ENCODE data around the gene STAT5B.
"Not testable (repeated sequence)": the region's sequence is repeated elsewhere in the genome, so short reads cannot be mapped to it uniquely, and the experiment has no call there.

STAT5B gene

DNA sequence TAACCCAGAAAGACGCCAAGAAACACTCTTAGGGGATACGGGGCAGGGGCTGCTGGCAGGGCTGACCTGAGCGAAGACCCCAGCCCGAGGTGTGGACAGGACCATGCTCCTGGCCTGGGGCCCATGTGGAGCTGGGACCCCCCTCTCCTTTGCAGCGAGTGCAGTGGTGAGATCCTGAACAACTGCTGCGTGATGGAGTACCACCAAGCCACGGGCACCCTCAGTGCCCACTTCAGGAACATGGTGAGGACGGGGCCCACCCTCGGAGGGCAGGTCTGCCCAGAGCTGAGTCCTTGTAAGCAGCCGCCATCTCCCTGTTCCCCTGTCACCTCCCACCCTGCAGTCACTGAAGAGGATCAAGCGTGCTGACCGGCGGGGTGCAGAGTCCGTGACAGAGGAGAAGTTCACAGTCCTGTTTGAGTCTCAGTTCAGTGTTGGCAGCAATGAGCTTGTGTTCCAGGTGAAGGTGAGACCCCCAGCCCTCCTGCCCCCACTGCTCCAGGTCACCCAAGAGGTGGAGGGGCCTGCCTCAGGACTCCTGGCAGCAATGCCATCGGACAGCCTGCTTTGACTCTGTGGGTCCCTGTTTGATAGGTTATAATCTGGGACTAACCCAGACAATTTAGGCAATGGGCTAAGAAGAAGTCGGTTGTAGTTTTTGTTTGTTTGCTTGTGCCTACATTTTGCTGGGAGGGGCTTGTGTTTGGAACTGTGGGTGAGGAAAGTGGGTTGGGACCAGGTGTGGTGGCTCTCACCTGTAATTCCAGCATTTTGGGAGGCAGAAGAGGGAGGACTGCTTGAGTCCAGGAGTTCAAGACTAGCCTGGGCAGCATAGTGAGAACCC lies 28.2 kb upstream of the STAT5B start:
- peaks cover 36% of the 10 kb centered on the region for H3K36me3 ChIP-seq (ENCODE audit: control insufficient read depth, insufficient read depth, low read length)
- H3K4me1 ChIP-seq (ENCODE audit: control insufficient read depth, insufficient read depth, low read length): no peaks in the 10 kb centered on the region
- no peak overlapping the region for H3K9ac ChIP-seq (ENCODE audit: low read length)
- H3K4me3 ChIP-seq (ENCODE audit: low read length): no peak overlapping the region
- no peak overlapping the region for H3K27ac ChIP-seq (ENCODE audit: low read depth, low read length)
- H3K27me3 ChIP-seq (ENCODE audit: control insufficient read depth, insufficient read depth, low read length): no peaks in the 10 kb centered on the region

DNA sequence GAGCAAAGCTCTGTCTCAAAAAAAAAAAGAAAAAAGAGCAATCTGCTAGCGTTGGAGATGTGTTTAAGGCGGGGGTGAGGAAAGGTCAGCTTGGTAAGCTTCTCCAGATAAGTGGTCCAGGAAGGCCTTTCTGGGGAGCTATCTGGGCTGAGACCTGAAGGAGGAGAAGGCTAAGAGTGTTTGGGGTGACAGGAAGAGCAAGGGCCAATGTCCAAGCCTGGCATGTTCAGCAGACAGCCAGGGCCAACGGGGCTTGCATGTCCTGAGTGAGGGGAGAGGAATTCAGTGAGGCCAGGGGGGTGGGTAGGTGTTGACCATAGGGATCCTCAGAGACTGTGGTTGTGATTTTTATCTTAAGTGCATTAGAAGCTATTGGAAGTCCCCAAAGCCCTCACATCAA lies 27.5 kb upstream of the STAT5B start:
- H3K36me3 ChIP-seq (ENCODE audit: control insufficient read depth, insufficient read depth, low read length): peaks cover 35% of the 10 kb centered on the region
- H3K27ac ChIP-seq (ENCODE audit: low read depth, low read length): no peak overlapping the region
- no peak overlapping the region for H3K9ac ChIP-seq (ENCODE audit: low read length)

DNA sequence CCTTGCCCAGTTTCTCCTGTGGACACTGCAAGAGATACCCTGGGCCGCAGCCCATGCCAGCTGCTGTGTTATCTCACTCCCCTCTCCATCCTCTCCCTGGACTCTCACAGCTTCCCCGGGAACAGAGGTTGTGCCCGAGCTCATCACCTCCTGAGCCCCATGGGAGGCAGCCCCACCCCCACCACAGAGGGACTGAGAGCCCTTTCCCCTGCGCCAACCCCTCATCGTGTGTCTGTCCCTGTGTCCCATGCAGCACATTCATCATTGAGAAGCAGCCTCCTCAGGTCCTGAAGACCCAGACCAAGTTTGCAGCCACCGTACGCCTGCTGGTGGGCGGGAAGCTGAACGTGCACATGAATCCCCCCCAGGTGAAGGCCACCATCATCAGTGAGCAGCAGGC lies 24.8 kb upstream of the STAT5B start:
- peaks cover 39% of the 10 kb centered on the region for H3K36me3 ChIP-seq (ENCODE audit: control insufficient read depth, insufficient read depth, low read length)
- H3K27ac ChIP-seq (ENCODE audit: low read depth, low read length): no peak overlapping the region
- no peak overlapping the region for H3K9ac ChIP-seq (ENCODE audit: low read length)
- no peaks in the 10 kb centered on the region for H3K27me3 ChIP-seq (ENCODE audit: control insufficient read depth, insufficient read depth, low read length)
- no peak overlapping the region for H3K4me3 ChIP-seq (ENCODE audit: low read length)
- H3K4me1 ChIP-seq (ENCODE audit: control insufficient read depth, insufficient read depth, low read length): no peaks in the 10 kb centered on the region

More for the DNA sequence above, 27.5 kb upstream of the STAT5B start:
- H3K4me3 ChIP-seq (ENCODE audit: low read length): no peak overlapping the region
- no peaks in the 10 kb centered on the region for H3K4me1 ChIP-seq (ENCODE audit: control insufficient read depth, insufficient read depth, low read length)
- no peaks in the 10 kb centered on the region for H3K27me3 ChIP-seq (ENCODE audit: control insufficient read depth, insufficient read depth, low read length)

DNA sequence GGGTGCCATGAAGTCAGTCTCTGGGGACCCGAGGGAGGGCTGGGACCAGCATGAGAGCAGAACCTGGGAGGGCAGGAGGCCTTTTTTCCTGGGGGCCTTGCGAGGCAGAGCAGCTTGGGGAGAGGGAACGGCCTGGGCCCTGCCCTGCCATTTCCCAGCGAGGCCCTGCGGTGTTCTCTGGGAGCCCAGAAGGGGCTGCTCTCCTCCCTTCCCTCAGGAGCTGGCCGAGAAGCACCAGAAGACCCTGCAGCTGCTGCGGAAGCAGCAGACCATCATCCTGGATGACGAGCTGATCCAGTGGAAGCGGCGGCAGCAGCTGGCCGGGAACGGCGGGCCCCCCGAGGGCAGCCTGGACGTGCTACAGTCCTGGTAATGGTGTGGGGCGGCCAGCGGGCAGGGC lies 23.7 kb upstream of the STAT5B start:
- H3K4me3 ChIP-seq (ENCODE audit: low read length); H3K4me1 ChIP-seq (ENCODE audit: control insufficient read depth, insufficient read depth, low read length); H3K27me3 ChIP-seq (ENCODE audit: control insufficient read depth, insufficient read depth, low read length); H3K9ac ChIP-seq (ENCODE audit: low read length); H3K27ac ChIP-seq (ENCODE audit: low read depth, low read length): not testable (repeated sequence)
- H3K36me3 ChIP-seq (ENCODE audit: control insufficient read depth, insufficient read depth, low read length): peaks cover 44% of the 10 kb centered on the region

DNA sequence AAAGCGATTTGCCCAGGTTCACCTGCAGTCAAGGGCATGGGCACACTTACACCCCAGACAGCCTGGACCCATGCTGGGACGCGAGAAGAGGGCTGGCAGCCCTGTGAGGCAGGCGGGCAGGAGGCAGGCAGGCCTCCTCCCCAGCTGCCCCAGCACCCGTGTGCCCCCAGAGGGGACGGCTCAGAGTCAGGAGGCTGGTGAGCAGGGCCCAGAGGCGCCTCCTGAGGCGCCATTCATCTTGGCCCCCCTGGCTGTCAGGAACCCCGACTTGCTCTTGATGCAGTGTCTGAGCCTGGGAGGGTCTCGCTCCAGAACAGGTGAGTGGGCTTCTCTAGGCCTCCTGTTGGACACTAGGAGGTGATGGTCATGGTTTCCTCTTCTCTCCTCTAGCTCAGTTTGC lies 23.2 kb upstream of the STAT5B start:
- not testable (repeated sequence) for H3K9ac ChIP-seq (ENCODE audit: low read length)

DNA sequence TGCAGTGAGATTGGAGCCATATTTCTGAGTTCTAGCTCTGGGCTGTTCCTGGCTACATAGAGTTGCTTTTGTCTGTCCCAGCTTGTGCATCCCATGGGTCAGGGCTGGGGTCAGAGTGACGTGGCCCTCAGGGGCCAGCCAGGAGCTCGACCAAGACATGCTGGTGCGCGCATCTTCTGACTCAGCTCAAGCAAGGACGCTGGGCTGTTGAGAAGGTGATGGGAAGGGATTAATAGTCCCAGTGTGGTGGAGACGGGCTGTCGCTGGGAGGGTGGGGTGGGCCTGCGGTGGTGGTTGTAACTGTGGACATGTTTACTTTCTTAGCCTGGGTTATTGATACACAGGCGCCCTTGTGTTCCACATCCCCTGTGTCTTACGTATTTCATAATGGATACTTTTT lies 21.6 kb upstream of the STAT5B start:
- peaks cover 31% of the 10 kb centered on the region for H3K36me3 ChIP-seq (ENCODE audit: control insufficient read depth, insufficient read depth, low read length)
- not testable (repeated sequence) for H3K27me3 ChIP-seq (ENCODE audit: control insufficient read depth, insufficient read depth, low read length); H3K9ac ChIP-seq (ENCODE audit: low read length); H3K4me3 ChIP-seq (ENCODE audit: low read length); H3K4me1 ChIP-seq (ENCODE audit: control insufficient read depth, insufficient read depth, low read length); H3K27ac ChIP-seq (ENCODE audit: low read depth, low read length)

More for the DNA sequence above, 23.2 kb upstream of the STAT5B start:
- not testable (repeated sequence) for H3K4me1 ChIP-seq (ENCODE audit: control insufficient read depth, insufficient read depth, low read length); H3K27me3 ChIP-seq (ENCODE audit: control insufficient read depth, insufficient read depth, low read length); H3K27ac ChIP-seq (ENCODE audit: low read depth, low read length); H3K4me3 ChIP-seq (ENCODE audit: low read length)
- peaks cover 40% of the 10 kb centered on the region for H3K36me3 ChIP-seq (ENCODE audit: control insufficient read depth, insufficient read depth, low read length)

DNA sequence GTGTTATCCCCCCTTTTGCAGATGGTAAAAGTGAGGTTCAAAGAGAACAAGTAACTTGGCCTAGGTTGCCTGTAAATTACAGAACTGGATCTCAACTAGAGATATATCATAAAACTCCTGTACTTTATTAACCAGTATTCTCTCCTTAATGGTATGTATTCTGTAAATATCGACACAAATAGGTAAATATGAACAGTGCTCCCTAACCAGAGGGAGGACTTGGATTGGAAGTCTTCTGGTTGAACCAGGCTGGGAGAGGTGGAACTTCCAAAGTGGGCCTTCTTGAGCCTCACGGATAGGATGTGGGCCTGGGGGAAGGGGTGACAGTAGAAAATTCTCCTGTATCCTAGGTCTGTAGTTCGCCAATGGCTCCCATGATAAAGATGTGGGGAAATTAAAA lies 19.8 kb upstream of the STAT5B start:
- H3K4me1 ChIP-seq (ENCODE audit: control insufficient read depth, insufficient read depth, low read length): no peaks in the 10 kb centered on the region
- H3K9ac ChIP-seq (ENCODE audit: low read length): no peak overlapping the region
- H3K27me3 ChIP-seq (ENCODE audit: control insufficient read depth, insufficient read depth, low read length): no peaks in the 10 kb centered on the region
- peaks cover 18% of the 10 kb centered on the region for H3K36me3 ChIP-seq (ENCODE audit: control insufficient read depth, insufficient read depth, low read length)
- no peak overlapping the region for H3K27ac ChIP-seq (ENCODE audit: low read depth, low read length)
- no peak overlapping the region for H3K4me3 ChIP-seq (ENCODE audit: low read length)

DNA sequence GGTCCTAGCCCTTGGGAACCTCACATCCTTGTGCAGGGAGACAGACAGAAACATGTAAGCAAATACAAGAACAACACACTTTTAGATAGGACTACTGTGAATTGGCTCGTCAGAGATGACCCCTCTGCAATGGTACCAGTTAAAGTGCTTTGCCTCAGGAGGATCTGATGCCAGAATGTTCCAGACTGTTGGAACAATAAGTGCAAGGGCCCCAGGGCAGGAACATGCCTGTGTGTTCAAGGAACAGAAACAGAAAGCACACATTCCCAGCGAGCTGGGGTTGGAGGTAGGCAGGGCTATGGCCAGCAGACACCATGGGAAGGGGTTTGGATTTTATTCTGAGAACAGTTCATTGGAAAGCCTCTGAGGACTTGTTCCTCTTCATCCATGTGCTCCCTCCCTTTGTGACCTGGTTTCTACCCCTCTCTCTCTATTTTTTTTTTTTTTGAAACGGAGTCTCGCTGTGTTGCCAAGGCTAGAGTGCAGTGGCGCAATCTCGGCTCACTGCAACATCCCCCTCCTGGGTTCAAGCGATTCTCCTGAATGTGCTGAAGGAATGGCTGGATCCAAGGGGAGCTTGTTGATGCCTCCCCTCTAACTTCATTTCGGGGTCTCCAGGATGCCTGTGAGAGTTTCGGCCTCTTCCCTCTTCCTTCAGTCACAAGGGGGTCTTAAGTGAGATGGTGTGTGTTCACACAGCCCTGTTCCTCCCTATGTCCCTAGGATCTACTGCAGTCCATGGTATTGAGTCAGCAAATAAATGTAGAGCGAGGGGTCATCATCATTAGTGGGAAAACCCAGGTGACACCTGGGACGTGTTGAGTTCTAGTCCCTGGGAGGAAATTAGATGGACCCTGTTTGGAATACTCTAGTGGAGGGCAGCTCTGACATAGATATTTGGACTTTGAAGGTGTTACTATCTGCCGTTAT lies 18.5 kb upstream of the STAT5B start:
- Histone ChIP-seq H3K27me3 (ENCODE audit: control insufficient read depth, insufficient read depth, low read length) (no peaks in the 10 kb centered on the region), H3K4me1 (ENCODE audit: control insufficient read depth, insufficient read depth, low read length) (no peaks in the 10 kb centered on the region), H3K9ac (ENCODE audit: low read length) (no peak overlapping the region), H3K36me3 (ENCODE audit: control insufficient read depth, insufficient read depth, low read length) (peaks cover 16% of the 10 kb centered on the region), H3K27ac (ENCODE audit: low read depth, low read length) (no peak overlapping the region), H3K4me3 (ENCODE audit: low read length) (no peak overlapping the region)

DNA sequence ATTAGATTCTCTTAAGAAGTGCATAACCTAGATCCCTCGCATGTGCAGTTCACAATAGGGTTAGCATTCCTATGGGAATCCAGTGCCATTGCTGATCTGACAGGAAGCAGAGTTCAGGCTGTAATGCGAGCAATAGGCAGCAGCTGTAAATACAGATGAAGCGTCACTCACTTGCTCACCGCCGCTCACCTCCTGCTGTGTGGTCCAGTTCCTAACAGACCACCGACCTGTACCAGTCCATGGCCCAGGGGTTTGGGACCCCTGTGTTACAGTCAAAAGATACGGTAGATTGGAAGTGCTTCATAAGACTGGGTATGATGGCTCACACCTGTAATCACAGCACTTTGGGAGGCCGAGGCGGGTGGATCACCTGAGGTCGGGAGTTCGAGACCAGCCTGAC lies 14.9 kb upstream of the STAT5B start:
- Histone ChIP-seq H3K27ac (ENCODE audit: low read depth, low read length) (no peak overlapping the region), H3K27me3 (ENCODE audit: control insufficient read depth, insufficient read depth, low read length) (no peaks in the 10 kb centered on the region), H3K4me3 (ENCODE audit: low read length) (no peak overlapping the region), H3K36me3 (ENCODE audit: control insufficient read depth, insufficient read depth, low read length) (peaks cover 6% of the 10 kb centered on the region), H3K9ac (ENCODE audit: low read length) (no peak overlapping the region), H3K4me1 (ENCODE audit: control insufficient read depth, insufficient read depth, low read length) (peaks cover 10% of the 10 kb centered on the region)

DNA sequence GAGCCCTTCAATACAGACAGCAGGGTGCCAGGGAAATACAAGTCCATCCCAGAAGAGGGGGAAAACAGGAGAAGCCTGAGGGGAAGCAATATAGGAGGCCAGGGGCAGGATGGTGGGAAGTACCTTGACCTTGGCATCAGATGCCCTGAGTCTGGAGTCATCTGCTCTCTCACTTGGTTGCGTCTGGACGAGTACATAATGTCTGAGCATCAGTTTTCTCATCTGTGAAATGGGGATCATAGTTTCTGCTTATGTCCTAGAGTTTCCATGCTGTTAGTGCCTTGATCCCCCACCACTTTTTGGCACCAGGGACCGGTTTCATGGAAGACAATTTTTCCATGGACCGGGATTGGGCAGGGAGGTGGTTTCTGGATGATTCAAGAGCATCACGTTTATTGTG lies 14.4 kb upstream of the STAT5B start:
- no peaks in the 10 kb centered on the region for H3K27me3 ChIP-seq (ENCODE audit: control insufficient read depth, insufficient read depth, low read length)
- H3K4me1 ChIP-seq (ENCODE audit: control insufficient read depth, insufficient read depth, low read length): peaks cover 10% of the 10 kb centered on the region
- peaks cover 5% of the 10 kb centered on the region for H3K36me3 ChIP-seq (ENCODE audit: control insufficient read depth, insufficient read depth, low read length)
- no peak overlapping the region for H3K4me3 ChIP-seq (ENCODE audit: low read length)
- no peak overlapping the region for H3K9ac ChIP-seq (ENCODE audit: low read length)
- no peak overlapping the region for H3K27ac ChIP-seq (ENCODE audit: low read depth, low read length)

DNA sequence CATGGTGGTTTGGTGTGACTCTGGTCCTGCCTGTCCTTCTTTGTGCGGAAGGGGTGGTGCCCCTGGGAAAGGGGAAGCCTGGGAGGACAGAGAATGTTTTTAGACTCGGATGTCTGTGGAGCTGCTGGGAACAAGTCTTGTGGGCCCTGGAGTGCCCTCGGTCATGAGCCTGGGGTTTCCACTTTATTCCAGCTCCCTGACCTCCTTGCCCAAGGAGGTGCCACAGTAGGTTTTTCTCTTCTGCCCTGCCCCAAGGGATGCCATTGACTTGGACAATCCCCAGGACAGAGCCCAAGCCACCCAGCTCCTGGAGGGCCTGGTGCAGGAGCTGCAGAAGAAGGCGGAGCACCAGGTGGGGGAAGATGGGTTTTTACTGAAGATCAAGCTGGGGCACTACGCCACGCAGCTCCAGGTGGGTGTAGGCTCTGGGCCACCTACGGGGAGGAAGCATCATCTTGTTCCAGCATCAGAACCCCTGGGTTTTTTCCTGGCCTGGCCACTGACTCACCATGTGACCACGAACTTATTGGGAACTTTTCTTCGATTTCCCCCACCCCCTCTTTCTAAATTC lies 13.5 kb upstream of the STAT5B start:
- H3K4me3 ChIP-seq (ENCODE audit: low read length): peak overlapping the region; percentile 80
- no peaks in the 10 kb centered on the region for H3K36me3 ChIP-seq (ENCODE audit: control insufficient read depth, insufficient read depth, low read length)
- H3K4me1 ChIP-seq (ENCODE audit: control insufficient read depth, insufficient read depth, low read length): peaks cover 10% of the 10 kb centered on the region
- no peaks in the 10 kb centered on the region for H3K27me3 ChIP-seq (ENCODE audit: control insufficient read depth, insufficient read depth, low read length)
- H3K27ac ChIP-seq (ENCODE audit: low read depth, low read length): peak overlapping the region; percentile 85
- no peak overlapping the region for H3K9ac ChIP-seq (ENCODE audit: low read length)

DNA sequence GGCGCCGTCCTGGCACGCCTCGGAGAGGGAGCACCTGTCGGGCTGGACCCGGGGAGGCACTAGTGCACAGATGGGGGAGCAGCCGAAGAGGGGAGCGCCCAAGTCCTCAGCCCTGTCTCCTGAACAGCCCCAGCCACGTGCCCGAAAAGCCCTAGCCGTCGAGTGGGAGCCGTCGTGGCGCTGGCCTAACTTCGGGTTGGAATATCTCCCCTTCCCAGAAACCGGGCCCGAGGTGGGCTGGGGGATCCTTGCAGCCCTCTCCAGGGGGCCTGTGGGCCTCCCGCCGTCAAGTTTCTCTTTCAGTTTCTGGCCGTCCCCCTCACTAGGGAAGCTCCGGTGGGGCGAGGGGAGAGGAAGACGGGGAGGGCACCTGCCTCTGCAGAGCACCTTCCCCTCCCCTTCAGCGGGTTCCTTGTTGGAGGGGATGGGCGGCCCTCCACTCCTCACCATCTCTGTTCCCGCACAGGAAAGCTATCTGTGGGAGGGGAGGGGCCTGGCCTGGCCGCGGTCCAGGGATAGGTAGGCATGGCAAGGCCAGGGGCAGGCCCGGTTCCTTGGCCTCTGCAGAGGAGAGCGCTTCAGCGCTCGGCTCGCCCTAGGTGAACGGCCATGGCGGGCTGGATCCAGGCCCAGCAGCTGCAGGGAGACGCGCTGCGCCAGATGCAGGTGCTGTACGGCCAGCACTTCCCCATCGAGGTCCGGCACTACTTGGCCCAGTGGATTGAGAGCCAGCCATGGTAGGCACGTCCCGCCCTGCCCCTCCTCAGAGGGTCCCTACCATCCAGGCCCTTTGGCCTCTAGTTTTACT lies 12.8 kb upstream of the STAT5B start:
- H3K27me3 ChIP-seq (ENCODE audit: control insufficient read depth, insufficient read depth, low read length): no peaks in the 10 kb centered on the region
- H3K9ac ChIP-seq (ENCODE audit: low read length): peak overlapping the region; percentile 30
- peak overlapping the region; percentile 85 for H3K27ac ChIP-seq (ENCODE audit: low read depth, low read length)
- no peaks in the 10 kb centered on the region for H3K36me3 ChIP-seq (ENCODE audit: control insufficient read depth, insufficient read depth, low read length)
- peaks cover 10% of the 10 kb centered on the region for H3K4me1 ChIP-seq (ENCODE audit: control insufficient read depth, insufficient read depth, low read length)
- H3K4me3 ChIP-seq (ENCODE audit: low read length): peak overlapping the region; percentile 80

Measured in rectal smooth muscle tissue (tissue), 1 donor.